Endometrium (tissue), 2 donors: ENCODE results near the gene CETN3.
A peak's percentile ranks its signal among the peaks of the same experiment; 100 is the strongest.

ENCODE experiments used
- FAIRE-seq: peaks from 2 replicates; lab custom pipeline; 2012; peaks lifted over from hg19 to GRCh38; lab: Jason Lieb, UNC
- donor health status: control.
- donor health status: control.

Gene CETN3

GRCh38 chr5:90409318-90410177, at the start of gene CETN3:
Gene CETN3, minus strand, starts transcription at chr5:90409756. Its CDS starts 95 bp downstream, at chr5:90409661.
- FAIRE-seq = peak; percentile 92

GRCh38 chr5:90446961-90447360, 37.4 kb upstream of the CETN3 start:
- FAIRE-seq = no peak

- FAIRE-seq = no peak
Observed at GRCh38 chr5:90440644-90441043, 31.1 kb upstream of the CETN3 start.

- no peak for FAIRE-seq
Observed at GRCh38 chr5:90438100-90438499, 28.5 kb upstream of the CETN3 start.

- no peak for FAIRE-seq
Observed at GRCh38 chr5:90437663-90438062, 28.1 kb upstream of the CETN3 start.

GRCh38 chr5:90434116-90434714, 24.7 kb upstream of the CETN3 start:
- FAIRE-seq = no peak

GRCh38 chr5:90424245-90424644, 14.7 kb upstream of the CETN3 start:
- no peak for FAIRE-seq

- no peak for FAIRE-seq
Observed at GRCh38 chr5:90421136-90421535, 11.6 kb upstream of the CETN3 start.

- FAIRE-seq = no peak
Observed at GRCh38 chr5:90418214-90418613, 8.7 kb upstream of the CETN3 start.

GRCh38 chr5:90410178-90410762, 714 bp upstream of the CETN3 start:
- FAIRE-seq = no peak

- no peak for FAIRE-seq
Observed at GRCh38 chr5:90408571-90409317, 812 bp downstream of the CETN3 start.

- no peak for FAIRE-seq
Observed at GRCh38 chr5:90406466-90406865, 3.1 kb downstream of the CETN3 start.

GRCh38 chr5:90402521-90403255, 6.9 kb downstream of the CETN3 start:
- no peak for FAIRE-seq

GRCh38 chr5:90399251-90399650, 10.3 kb downstream of the CETN3 start:
- no peak for FAIRE-seq

- no peak for FAIRE-seq
Observed at GRCh38 chr5:90398726-90399125, 10.8 kb downstream of the CETN3 start.

- no peak for FAIRE-seq
Observed at GRCh38 chr5:90395005-90395404, 14.6 kb downstream of the CETN3 start.

GRCh38 chr5:90390928-90391327, 18.6 kb downstream of the CETN3 start:
- FAIRE-seq = no peak

GRCh38 chr5:90390326-90390725, 19.2 kb downstream of the CETN3 start:
- no peak for FAIRE-seq

- no peak for FAIRE-seq
Observed at GRCh38 chr5:90387508-90387907, 22.0 kb downstream of the CETN3 start.

GRCh38 chr5:90386099-90386710, 23.4 kb downstream of the CETN3 start:
- peak; percentile 91 for FAIRE-seq

GRCh38 chr5:90384389-90384788, 25.2 kb downstream of the CETN3 start:
- FAIRE-seq = no peak
